Stimulated activated CD8-positive, alpha-beta memory T cell treated with anti-CD3 and anti-CD28 coated beads, Interleukin-12 subunit alpha, Interleukin-12 subunit beta, amount 100 ng/mL, for 24 hours (primary cell): ENCODE data around the gene TTC9C.
"Not testable (repeated sequence)": the region's sequence is repeated elsewhere in the genome, so short reads cannot be mapped to it uniquely, and the experiment has no call there.

Experiments used
- DNase-seq: peaks from one replicate; pipeline ENCODE4 v3.0.0-alpha.2; 2020; ENCODE audit errors: extremely low read depth

TTC9C gene

GRCh38 chr11:62709247-62710000 lies 18.9 kb upstream of the TTC9C start:
- peak; percentile 90 for DNase-seq

GRCh38 chr11:62710001-62710345 lies 18.3 kb upstream of the TTC9C start:
- no peak for DNase-seq

GRCh38 chr11:62712276-62712812 lies 15.9 kb upstream of the TTC9C start:
- DNase-seq = no peak

DNA sequence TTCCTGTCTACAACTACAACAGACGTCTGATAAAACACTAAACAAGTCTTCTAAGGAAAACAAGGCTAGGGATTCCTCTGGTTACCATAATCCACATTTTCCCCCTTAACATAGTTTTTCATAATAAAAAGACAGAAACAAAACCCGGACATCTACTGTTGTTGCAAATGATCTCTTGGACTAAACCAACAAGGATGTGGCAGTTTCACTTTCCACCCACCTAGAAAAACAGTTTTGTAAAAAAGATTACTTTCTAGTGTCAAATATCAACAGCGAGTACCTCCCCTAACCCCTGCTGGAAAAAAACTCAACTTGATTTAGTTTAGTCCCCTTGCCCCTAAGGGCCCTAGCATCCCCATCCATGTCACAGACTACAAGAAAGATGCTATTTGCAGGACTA lies 15.4 kb upstream of the TTC9C start:
- DNase-seq = no peak

DNA sequence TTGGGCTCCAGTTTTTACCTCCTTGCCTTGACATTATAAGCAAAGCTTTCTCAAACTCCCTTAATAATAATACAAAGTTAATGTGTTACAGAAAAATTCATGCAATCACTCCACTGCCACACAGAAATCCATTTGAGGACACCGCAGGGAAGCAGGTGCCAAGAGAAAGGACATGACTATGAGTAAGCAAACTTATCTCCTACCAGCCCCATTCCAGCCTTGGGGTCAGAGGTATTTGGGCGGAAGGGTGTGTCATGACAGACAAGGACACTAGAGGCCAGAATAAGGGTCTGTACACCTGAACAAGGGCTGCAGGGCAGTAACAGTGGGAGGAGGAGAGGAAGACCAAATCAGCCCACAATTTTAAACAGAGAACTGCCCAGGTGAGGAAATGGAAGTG lies 14.9 kb upstream of the TTC9C start:
- no peak for DNase-seq

GRCh38 chr11:62715150-62716130 lies 12.8 kb upstream of the TTC9C start:
- DNase-seq = no peak

DNA sequence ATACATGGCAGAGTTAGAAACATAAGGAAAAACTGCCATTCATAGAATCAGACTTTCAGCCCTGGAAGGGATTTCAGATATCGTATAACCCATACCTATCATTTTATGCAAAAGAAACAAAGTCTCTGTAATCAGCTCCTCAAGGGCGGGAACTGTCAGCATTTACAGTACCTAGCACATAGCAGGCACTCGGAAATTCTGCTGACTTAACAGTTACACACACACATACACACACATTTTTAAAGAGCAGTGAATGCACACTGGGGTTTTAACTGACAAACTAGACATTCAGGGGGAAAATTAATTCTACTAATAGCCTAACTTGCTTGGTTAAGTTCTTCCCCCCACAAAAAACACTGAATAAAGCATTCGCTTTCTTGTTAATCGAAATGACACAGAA lies 12.1 kb upstream of the TTC9C start:
- DNase-seq = no peak

DNA sequence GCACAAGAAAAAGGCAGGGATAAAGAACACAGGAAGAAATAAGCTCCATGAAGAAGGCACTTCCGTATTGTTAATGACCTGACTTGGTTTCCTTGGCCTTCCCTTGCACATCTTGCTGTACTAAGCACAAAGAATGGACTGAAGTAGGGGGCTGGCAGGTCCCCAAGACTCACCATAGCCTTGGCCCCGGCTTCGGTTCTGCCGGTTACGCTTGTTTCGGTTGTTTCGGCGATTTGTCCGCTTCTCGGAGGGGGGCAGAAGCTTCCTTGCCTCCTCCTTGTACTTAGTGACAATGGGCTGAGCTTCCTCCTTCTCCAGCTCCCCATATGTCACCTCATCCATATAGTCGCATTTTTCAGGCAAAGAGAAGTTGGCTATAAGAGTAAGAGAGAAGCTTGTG lies 11.5 kb upstream of the TTC9C start:
- no peak for DNase-seq

DNA sequence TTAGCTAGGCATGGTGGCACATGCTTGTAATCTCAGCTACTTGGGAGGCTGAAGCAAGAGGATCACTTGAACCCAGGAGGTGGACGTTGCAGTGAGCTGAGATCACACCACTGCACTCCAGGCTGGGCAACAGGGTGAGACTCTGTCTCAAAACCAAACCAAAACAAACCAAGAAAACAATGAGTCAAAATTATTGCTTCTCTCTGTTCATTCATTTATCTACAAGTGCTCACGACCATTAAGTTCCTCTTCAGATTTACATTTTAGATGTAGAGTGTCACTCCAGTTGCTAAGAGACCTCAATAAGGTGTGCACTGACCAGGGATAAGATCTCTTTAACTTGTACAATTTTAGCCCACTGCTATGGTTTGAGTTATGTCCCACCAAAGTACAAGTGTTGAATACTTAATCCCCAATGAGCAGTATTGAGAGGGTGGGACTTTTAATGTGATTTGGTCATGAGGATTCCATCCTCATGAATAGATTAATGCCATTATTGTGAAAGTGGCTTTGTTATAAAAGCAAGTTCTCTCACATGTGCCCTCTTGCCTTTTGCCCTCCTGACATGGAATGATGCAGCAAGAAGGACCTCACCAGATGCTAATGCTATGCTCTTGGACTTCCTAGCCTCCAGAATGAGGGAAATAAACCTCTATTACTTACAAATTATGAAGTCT lies 8.8 kb upstream of the TTC9C start:
- DNase-seq = no peak

DNA sequence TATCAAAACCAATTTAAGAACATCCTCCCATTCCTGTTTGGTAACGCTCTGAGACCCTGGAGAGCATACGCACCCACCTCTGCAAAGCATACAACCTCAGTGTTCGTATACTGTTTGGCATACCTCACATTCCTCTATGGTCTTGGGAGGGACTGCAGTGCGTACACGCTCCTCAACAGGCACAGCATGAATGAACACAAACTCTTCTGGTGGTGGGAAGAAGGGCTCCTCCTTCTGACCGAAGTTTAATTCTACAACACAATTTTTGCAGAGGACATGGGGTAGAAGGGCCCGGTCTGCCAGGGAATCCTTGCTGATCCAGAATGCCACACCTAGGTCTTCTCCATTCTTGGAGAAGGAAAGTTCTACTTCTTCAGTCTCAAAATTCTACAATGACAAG lies 6.3 kb upstream of the TTC9C start:
- DNase-seq = no peak

GRCh38 chr11:62724171-62724570 lies 4.1 kb upstream of the TTC9C start:
- DNase-seq = no peak

GRCh38 chr11:62725646-62726045 lies 2.6 kb upstream of the TTC9C start:
- DNase-seq = no peak

GRCh38 chr11:62726156-62726914 lies 2.0 kb upstream of the TTC9C start:
- DNase-seq = no peak

GRCh38 chr11:62726915-62727164 lies 1.4 kb upstream of the TTC9C start:
- DNase-seq = no peak

DNA sequence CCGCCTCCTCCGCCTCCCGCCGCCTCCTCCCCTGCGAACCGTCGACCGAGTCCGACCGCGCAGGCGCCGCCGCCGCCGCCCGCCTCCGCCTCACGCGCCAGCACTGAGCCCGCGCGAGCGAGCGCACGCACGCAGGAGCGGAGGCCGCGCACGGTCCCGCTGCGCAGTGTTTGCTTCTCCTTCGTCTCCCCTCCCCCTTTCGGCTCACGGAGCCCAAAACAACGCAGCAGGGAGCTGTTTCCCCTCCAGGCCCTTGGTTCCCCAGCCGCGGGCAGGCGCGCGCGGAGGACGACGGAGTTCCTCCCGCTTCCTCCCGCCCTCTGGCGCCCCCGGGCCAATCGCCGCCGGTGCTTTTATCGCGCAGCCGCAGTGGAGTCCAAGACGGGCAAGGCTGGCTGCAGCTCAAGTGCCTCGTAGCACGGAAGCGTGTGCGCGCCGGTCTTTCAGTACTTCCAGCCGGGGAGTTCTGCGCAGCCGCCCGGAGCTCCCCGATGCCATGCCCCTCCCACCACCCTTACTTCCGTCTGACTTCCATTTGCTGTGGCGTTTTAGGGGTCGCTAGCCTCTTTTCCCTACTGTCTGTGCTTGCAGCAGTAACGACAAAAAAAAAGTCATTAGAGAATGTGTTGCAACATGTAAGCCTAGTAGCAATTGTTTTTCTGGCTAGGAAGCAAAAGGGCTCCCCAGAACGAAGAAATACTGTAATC lies 968 bp upstream of the TTC9C start, which contains the start of gene HNRNPUL2:
Gene HNRNPUL2 (minus strand): TSS at position 293 of the 707 bp plus-strand sequence. CDS start 301 bp downstream, outside the sequence.
- DNase-seq = peak; percentile 97

DNA sequence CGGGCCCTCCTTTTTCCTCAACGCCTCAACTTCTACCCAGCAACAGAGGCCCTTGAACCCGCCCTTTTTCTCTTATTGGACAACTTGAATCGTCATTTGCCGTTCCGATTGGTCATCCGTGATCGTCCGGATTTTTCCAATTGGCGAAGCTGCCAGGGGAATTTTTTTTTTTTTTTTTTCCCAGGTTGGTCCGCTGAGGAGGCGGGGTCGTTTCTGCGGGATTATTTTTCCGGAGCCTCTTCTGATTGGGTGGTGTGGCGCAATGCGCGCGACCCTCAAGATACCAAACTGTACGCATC lies 465 bp upstream of the TTC9C start:
- peak; percentile 52 for DNase-seq

GRCh38 chr11:62730076-62730475 lies 1.8 kb downstream of the TTC9C start:
- not testable (repeated sequence) for DNase-seq

GRCh38 chr11:62732830-62733229 lies 4.5 kb downstream of the TTC9C start:
- no peak for DNase-seq

DNA sequence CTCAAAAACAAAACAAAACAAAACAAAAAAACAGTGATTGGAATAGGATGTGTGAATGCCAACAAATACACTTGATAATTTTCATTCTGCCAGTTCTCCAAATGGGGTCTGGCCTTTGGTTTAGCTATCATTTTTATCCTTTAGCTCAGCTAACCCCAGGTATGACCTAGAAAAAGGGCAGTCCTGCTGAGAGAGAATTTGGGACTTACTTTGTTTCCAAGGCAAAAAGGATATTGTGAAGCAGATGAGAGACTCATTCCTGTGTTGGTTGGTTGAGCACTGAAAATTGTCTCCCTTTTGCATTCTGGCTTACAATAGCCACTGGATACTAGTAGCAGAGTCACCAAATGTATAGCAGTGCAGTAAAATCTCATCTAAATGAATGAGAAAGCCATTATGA lies 8.9 kb downstream of the TTC9C start:
- no peak for DNase-seq

GRCh38 chr11:62747475-62748160 lies 19.3 kb downstream of the TTC9C start:
- DNase-seq = no peak

DNA sequence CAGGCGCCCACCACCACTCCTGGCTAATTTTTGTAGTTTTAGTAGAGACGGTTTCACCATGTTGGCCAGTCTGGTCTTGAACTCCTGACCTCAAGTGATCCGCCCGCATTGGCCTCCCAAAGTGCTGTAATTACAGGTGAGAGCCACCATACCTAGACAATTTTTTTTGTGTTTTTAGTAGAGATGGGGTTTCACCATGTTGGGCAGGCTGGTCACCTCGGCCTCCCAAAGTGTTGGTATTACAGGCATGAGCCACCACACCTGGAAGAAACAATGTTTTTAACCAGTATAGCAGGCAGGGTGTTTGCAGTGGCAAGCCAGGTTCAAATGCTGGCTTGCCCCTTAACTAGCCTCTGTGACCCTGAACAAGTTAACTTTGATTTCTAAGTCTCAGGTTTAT lies 21.6 kb downstream of the TTC9C start:
- not testable (repeated sequence) for DNase-seq
